ENCODE measurements around the gene SLC2A1.

The SLC2A1 gene

GRCh38 chr1:42958488-42959319 is at the start of gene SLC2A1:
TSS of gene SLC2A1 (minus strand) at chr1:42958868. CDS start at chr1:42958651, 217 bp downstream.
- peak; percentile 98 for DNase-seq

GRCh38 chr1:43007377-43008114 is 48.9 kb upstream of the SLC2A1 start:
- DNase-seq: no peak

- peak; percentile 41 for DNase-seq
Observed at GRCh38 chr1:43005460-43006361, 47.0 kb upstream of the SLC2A1 start.

DNA sequence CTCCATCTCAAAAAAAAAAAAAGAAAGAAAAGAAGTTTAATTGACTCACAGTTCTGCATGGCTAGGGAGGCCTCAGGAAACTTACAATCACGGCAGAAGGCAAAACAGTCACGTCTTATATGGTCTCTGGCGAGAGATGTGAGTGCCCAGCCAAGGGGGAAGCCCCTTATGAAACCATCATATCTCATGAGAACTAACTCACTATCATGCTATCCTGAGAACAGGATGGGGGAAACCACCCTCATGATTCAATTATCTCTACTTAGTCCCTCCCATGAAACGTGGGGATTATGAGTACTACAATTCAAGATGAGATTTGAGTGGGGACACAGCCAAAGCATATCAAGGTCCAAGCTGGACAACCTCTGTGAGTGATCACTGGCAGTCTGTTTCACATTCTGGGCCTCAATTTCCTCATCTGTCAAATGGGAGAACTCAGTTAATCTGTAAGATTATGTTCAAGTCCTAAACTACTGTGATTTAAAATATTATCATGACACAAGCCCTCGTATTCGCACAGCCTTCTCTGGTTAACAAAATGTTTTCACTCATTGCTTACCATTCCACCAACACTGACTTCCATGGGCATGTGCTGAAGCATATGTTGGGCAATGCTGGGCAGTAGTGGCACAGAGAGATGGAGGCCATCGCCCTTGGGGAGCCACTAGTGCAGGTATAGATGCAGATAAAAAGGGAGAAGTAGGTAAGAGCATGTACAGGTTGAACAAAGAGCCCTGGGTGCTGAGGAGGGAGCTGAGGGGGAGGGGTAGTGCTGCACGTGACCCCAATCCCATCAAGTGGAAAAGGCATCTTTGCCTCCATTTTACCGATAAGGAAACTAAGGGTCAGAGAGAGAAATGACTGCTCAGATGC is 46.2 kb upstream of the SLC2A1 start:
- DNase-seq: no peak

DNA sequence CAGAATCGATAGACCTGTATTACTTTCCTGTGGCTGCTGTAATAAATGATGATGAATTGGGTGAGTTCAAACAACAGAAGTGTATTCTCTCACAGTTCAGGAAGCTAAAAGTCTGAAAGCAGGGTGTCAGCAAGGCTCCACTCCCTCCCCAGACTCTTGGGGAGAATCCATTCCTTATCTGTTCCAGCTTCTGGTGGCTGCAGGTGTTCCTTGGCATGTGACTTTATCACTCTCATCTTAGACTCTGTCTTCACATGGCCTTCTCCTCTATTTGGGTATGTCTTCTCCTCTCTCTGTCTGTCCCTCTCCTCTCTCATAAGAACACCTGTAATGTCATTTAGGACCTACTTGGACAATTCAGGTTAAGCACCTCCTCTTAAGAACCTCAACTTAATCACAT is 44.1 kb upstream of the SLC2A1 start:
- peak; percentile 29 for DNase-seq

DNA sequence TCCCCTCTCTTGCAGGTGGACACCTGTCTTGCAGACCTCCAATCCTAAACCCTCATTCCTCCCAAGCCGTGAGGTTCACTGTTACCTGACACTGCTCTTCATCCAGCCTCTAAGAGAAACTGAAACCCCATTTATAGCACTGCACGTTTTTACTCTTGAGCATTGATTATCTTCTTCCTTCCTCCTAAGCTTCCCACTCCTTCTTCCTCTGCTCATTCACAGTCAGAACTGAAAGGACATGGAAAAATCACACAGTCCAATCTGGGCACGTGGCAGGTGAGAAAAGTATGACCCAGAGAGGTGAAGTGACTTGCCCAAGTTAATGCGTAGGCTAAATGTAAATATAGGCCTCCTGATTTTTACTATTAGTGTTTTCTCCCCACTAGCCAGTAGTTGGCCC is 43.4 kb upstream of the SLC2A1 start:
- DNase-seq: no peak

DNA sequence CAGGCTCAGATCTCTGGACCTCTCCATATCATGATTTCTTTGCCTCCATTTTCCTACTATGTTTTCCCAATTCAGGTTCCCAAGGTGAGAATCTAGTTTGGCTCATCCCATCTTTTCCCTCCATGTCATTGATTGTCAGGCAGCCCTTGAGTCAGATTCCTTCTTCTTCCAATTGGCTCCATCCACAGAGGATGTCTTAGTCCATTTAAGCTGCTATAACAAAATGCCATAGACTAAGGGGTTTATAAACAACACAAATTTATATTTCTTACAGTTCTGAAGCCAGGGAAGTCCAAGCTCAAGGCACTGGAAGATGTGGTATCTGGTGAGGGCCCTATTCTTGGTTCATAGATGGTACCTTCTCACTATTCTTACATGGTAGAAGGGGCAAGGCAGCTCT is 42.8 kb upstream of the SLC2A1 start:
- no peak for DNase-seq

DNA sequence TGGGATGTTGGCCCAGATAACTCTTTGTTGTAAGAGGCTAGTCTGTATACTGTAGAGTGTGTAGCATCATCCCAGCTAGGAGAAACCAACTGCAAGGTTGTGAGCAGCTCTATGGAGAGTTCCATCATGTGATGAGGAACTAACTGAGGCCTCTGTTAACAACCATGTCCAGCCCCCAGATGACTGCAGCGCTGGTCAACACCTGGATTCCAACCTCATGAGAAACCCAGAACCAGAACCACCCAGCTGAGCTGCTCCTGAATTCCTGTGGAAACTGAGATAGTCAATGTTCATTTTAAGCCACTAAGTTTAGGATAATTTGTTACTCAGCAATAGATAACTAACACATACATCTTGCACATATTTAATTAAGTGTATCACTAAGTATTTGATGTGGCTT is 41.6 kb upstream of the SLC2A1 start:
- no peak for DNase-seq

DNA sequence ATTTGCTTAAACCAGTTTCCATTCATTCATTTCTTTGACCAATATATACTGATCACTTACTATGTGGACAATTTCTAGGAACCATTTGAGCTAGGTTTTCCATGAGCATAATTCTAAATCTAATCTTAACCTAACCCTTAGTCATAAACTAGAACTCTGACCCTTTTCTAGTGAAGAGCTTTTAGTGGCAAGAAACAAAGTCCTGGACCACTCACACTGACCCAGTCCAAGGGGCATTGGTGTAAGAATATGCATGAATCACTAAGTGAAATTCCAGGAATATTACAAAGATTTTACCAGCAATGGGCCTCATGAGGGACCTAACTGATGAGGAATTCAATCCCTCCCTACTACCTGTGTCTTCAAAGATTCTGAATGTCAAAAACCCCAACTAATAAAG is 40.6 kb upstream of the SLC2A1 start:
- DNase-seq: no peak

DNA sequence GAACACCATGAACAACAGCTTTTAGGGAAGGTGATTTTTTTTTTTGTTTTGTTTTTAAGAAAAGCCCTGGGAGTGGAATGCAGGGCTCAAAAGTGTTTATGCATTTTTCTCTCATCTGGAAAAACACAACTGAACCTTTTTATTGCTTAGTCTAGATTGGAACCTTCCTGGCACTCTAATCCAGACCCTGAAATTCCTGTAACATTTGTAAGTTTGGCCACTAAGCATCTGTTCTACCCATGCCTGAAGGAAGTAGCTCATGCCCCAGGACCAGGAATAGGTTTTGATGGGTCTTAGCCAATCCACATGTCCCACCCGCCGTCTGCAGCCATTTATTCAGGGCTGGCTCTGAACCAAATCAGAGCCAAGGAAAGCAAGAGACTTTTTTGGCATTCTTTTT is 39.7 kb upstream of the SLC2A1 start:
- DNase-seq: no peak

GRCh38 chr1:42996384-42996970 is 37.8 kb upstream of the SLC2A1 start:
- DNase-seq: no peak

DNA sequence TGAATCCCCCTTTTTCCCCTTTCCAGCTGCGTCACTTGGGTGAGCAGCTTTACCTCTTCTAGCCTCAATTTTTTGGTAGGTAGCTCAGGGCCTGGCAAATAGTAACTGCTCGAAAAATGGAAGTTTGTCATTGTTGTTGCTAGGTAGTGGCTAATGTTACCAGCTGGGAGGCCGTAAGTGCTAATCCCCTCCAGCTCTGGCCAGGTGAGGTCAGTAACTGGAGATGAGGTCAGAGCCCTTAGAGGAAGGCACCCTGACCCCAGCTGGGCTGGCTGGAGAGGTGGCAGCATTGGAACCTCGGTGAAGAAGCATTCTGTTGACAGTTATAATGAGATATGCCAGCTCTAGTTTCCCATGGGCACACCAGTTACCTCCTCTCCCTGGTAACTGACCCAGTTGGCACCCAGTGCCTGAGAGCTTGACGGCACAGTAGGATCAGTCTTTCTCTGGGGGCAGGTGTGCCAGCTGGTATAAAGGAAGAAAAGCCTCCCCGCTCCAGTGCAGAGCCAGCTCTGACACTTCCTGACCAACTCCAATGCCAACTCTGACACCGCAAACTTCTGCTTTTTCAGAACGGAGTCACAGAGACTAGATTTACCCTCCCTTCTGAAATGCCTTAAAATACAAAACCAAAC is 35.0 kb upstream of the SLC2A1 start:
- DNase-seq: peak; percentile 73

DNA sequence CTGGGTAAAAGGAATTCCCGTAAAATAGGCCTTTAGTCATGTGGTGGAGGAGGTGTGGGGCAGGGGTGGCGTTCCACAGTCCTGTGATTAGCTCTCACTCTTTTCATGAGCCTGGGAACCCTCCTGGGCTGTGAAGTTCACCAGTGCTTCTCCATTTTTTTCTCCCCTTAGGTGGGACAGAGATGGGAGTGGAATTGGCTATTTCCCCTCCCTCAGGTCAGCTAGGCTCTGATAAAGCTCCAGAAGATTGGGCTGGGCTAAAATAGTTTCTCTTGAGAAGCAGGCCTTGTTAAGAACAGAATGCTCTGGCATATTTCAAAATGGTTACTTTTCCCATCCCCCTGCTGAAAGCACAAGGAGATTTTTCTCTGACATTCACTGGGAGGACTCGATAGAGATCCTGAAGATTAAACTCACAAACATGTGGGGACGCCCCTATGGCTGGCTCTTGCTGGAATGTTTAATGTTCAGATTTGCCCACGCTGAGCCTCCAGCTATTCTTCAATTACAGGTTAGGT is 33.4 kb upstream of the SLC2A1 start:
- DNase-seq: no peak

- DNase-seq: no peak
Observed at GRCh38 chr1:42990757-42991346, 32.2 kb upstream of the SLC2A1 start.

- no peak for DNase-seq
Observed at GRCh38 chr1:42983693-42984092, 25.0 kb upstream of the SLC2A1 start.

- DNase-seq: no peak
Observed at GRCh38 chr1:42983253-42983652, 24.6 kb upstream of the SLC2A1 start.

GRCh38 chr1:42982641-42983040 is 24.0 kb upstream of the SLC2A1 start:
- no peak for DNase-seq

GRCh38 chr1:42981871-42982270 is 23.2 kb upstream of the SLC2A1 start:
- no peak for DNase-seq

GRCh38 chr1:42981255-42981805 is 22.7 kb upstream of the SLC2A1 start:
- peak; percentile 46 for DNase-seq
